ENCODE measurements around the gene AVPR1A.
"Not testable (repeated sequence)": the region's sequence is repeated elsewhere in the genome, so short reads cannot be mapped to it uniquely, and the experiment has no call there.

The AVPR1A gene

DNA sequence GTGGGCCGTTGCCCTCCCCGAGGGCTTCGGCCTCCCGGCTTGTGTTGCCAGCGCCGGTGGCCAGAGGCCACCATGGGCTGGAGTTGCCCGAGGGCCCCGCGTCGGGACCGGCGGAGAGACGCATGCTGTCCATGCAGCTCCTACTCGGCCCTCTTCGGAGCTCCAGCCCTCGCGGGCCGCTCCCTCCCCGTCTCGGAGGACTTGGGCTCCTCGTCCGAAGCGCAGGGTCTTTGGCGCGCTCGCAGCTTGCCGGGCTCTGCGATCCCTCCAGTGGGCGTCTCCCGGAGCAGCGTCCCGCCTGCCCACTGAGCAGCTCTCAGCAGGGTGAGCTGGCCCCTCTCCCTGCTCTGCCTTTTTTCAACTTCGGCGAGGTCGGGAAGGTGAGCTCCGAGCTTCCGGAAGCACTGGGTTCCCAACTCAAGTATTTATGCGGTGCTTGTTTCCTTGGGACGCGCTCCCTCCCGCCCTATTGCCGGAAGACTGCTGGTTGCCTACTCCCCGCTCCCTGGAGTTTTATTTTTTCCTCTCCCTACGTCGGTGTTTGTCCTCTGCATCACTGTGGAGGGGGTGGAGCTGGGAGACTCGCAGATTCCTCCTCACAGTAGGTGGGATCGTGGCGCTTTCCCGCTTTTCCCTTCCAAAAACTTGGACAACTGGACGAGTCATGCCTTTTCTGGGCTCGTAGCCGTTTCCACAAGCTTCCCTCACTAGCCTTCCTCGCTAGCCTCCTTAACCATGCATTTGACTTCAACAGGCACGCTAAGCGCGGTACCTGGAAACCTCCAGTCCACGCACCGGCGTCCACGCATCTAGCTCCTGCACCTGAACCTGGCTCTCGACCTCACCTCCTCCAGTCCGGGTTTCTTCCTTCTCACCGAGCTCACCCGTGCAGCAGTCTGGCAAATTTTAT, at the start of gene AVPR1A:
Gene AVPR1A (minus strand): TSS at position 489 of the 910 bp plus-strand sequence. CDS start 365 bp downstream, at position 124.
- no peak for DNase-seq (ENCODE audit: low read depth)

DNA sequence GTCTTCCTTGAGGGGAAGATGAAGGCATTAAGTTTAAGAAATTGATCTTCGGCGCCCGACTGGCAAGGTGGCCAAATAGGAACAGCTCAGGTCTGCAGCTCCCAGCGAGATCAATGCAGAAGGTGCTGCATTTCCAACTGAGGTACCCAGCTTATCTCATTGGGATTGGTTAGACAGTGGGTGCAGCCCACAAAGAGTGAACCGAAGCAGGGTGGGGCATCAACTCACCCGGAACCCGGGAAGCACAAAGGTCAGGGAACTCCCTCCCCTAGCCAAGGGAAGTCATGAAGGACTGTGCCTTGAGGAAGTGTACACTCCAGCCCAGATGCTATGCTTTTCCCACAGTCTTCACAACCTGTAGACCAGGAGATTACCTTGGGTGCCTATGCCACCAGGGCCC, 45.2 kb upstream of the AVPR1A start:
- no peak for DNase-seq (ENCODE audit: low read depth)

DNA sequence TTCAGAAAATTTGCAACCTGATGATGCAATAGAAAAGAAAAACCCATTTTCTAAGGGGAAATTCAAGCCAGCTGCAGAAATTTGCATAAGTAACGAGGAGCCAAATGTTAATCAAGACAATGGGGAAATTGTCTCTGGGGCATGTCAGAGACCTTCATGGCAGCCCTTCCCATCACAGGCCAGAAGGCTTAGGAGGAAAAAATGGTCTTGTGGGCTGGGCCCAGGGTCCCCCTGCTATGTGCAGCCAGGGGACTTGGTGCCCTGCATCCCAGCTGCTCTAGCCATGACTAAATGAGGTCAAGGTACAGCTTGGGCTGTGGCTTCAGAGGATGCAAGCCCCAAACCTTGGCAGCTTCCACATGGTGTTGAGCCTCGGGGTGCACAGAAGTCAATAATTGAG, 28.2 kb upstream of the AVPR1A start:
- no peak for DNase-seq (ENCODE audit: low read depth)

DNA sequence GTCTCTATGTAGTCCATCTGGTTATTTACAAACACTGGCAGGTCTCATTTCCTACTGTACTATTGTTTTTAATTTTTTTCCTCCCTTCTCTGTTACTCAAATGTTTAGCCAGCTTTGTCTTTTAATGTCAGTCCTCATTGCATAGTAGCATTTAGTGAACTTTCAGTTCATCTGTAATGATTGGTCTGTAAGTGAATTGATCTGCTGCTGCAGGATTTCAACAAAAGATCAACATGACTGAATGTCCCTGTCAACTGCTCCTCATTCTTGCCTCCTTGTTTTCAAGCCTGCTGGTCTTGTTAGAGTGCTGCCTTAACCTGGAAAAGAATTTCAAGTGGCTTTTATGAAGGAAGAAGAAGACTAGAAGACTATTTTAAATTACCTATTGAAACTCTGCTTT, 19.3 kb upstream of the AVPR1A start:
- DNase-seq (ENCODE audit: low read depth), result no peak

DNA sequence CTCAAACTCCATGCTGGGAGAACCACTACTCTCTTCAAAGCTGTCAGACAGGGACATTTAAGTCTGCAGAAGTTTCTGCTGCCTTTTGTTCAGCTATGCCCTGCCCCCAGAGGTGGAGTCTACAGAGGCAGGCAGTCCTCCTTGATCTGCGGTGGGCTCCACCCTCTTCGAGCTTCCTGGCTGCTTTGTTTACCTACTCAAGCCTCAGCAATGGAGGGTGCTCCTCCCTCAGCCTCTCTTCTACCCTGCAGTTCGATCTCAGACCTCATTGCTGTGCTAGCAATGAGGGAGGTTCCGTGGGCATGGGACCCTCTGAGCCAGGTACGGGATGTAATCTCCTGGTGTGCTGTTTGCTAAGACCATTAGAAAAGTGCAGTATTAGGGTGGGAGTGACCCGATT, 16.7 kb upstream of the AVPR1A start:
- not testable (repeated sequence) for DNase-seq (ENCODE audit: low read depth)

DNA sequence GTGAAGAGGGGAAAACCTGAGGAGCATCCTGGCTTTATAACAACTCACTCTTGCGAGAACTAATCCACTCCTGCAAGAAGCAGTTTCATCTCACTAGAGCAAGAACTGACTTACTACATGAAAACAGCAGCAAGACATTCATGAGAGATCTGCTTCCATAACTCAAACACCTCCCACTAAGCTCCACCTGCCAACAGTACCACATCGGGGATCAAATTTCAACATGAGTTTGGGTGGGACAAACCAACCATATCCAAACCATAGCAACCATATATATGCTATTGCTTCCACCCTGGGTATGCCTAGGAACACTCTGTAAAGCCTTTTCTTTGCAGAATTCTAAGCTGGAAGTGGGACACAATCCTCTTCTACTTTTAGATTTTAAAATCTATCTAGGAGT, 13.9 kb upstream of the AVPR1A start:
- DNase-seq (ENCODE audit: low read depth), result no peak

DNA sequence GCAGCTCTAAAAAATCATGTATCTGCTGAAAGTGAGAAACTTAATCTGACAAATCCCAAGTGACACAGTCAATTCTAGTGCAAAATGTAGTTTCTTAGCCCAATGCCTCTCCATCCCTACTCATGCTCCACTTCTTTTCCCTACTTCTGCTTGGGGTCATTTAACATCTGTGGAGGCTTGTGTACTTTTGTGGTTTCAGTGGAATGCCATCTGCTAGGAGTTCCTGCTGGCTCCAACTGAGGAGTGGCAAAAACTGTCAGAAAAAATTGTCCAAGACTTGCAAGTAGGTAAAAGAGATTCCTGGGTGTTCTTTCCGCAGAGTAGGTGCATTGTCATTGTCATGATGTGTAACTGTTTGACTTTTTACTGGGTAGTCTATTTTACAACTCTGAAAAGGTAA, 12.5 kb upstream of the AVPR1A start:
- no peak for DNase-seq (ENCODE audit: low read depth)

DNA sequence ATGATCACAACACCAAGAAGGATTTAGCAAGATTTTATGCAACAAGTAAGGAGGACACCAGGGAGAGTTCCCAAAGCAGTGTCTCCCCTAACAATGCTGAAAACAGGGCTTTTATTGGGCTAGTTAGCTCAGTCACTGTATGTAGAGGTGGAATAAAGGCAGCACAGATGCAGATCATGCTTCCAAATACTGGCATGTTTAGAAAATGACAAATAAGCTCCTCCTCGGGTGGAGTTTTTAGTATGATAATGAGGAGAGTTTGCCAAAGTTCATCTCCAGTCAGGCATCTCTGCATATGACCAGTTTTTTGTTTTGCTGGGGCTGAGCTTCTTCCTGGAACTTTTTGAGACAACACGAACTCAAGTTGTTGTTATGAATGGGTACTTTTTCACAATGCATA, 4.4 kb upstream of the AVPR1A start:
- DNase-seq (ENCODE audit: low read depth), result no peak

DNA sequence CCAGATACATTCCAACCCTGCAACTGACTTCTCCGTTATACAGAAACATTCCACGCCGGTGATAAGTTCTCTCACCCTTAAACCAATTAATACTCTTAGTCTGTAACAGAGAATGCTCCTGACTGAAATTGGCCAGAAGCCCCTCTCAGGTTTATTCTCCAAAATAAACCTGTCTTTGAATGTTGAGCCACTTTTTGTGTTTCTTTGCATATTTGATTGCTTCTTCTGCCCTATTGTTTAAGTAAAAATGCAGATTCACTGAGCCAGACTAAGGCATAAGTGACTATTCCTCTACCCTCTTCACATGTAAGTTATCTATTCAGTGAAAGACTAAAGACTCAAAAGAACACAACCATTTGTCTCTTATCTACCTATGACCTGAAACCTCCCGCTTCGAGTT, 3.6 kb upstream of the AVPR1A start:
- no peak for DNase-seq (ENCODE audit: low read depth)

DNA sequence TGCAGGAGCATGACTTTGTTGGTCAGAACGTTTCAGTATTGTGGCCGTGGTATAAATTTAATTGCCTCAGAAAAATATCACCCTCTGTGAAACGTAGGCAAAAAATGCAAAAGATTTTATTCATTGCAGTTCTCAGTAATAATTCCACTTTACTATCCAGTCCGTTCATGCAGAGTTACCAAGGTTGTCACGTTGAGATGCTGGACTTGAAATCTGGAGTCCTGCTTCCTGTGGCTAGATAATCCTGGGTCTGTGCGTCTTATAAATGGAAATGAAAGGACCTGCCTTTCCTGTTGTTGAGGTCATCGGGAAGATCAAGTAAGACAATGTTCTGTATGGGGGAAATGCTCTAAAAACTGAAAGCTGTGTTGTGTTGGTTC, 1.3 kb upstream of the AVPR1A start:
- DNase-seq (ENCODE audit: low read depth), result no peak

DNA sequence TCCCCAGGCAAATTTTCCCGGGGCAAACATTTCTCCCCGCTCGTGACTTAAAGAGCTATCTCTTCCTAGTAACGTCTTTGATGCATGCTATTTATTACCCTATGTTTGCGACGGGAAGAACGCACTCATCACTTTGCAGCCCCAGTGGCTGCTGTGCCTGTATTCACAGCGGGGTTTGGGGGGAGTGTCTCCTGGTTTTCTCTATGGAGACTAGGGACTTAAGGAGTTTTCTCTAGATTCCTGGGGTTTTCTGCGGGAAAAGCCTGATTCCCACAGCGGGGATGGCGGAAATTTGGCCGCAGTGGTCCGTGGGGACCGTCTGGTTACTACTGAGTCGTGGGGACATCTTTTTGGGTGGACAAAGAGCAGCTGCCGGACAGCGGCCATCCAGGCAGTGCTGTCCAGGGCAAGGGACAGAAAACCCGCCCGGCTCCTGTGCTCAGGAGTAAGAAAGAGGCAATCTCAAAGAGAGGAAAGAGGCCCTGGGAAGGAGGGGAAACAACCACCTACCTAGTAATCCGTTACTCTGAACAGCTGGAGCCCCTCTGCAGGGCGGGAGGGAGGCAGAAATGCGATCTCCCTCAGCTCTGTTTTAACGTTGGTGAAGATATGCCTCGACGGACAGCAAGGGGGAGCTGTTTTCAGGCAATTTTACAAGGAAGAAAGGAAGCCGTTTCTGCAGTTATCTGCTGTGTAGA, 771 bp upstream of the AVPR1A start:
- no peak for DNase-seq (ENCODE audit: low read depth)

DNA sequence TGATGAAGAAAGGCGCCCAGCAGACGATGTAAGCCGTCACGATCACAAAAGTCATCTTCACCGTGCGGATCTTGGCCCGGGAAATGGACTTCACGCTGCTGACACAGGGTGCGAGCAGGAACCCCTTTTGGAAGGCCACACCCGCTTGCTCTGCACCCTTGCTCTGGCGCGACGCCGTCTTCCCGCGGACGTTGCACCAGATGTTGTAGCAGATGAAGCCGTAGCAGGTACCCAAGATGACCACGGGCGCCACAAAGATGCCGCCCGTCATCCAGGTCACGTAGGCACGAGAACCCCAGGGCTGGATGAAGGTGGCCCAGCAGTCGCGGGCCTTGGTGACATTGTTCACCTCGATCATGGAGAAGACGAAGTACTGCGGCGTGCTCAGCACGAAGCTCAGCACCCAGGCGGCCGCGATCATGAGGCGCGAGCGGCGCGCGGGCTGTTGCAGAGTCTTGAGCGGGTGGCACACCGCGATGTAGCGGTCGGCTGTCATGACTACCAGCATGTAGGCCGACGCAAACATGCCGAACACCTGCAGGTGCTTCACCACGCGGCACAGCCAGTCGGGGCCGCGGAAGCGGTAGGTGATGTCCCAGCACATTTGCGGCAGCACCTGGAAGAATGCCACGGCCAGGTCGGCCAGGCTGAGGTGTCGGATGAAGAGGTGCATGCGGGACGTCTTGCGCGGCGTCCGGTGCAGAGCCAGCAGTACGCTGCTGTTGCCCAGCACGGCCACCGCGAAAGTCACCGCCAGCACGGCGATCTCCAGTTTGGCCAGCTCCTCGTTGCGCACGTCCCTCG, 890 bp downstream of the AVPR1A start:
- DNase-seq (ENCODE audit: low read depth), result no peak

DNA sequence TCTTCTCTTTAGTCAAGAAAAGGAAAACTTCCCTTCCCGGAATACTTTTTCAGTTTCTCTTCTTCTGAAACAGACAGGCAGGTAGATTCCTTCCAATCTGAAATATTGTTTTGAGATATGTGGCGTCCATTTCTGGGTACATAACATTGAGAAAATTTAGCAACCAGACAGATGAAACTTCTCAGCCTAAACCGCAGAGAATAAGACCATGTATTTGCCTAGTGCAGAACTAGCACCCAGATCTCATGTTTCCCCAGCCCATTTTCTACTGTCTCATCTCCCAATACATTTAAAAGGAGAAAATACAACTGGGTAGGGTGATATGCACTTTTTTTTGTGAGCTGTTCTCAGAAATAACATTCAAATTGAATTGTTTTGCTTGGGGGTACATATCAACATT, 6.4 kb downstream of the AVPR1A start:
- DNase-seq (ENCODE audit: low read depth), result no peak

DNA sequence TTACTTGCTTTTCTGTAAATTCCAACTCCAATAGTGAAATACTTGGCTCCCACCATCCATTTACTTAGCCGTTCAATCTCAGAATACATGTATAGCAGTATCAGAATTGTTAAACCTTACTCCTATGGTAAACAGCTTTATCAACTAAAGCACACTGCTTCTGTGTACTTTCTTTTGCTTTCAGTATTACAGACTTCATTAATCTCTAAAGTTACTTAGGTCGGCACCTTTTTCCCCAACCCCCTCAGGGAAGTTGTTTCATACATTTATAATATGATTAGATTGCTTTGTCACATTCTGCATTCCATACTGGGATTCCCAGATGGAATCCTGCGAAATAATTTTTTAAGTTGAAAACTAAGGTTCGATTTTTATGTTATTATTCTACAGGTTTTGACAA, 12.5 kb downstream of the AVPR1A start:
- DNase-seq (ENCODE audit: low read depth), result no peak

DNA sequence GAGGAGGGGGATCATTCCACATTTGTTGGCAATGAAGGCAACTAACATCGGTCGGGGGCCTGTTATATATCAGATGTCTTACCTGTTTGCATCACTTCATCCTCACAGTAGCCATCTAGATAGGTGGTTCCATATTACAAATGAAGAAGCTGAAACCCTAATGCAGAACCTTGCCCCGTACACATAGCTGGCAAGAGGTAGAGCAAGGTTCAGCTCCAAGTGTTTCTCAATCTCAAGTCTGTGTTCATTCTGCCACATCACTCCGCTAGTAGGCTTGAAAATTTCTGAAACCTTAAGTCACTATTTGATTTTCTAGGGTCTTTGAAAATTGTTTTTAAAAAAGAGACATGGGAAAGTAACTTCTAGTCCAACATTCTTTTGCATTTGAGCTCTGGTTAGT, 17.0 kb downstream of the AVPR1A start:
- DNase-seq (ENCODE audit: low read depth), result no peak

DNA sequence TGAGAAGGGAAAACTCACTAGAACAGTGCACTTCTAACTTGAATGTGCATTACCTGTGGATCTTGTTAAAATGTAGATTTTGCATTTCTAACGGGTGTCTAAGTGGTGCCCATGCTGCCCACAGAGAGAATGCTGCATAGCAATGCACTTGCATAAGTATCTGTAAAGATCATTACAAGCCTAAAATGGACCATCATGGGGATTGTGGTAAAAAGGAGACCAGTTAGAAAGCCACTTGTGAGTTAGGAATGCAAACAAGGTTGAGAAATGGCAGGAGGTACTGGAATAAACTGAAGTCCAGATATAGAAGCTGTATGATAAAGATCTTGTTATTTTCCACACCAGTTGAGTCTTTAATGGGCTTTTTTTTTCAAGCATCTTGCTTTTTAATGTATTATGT, 18.8 kb downstream of the AVPR1A start:
- DNase-seq (ENCODE audit: low read depth), result no peak

DNA sequence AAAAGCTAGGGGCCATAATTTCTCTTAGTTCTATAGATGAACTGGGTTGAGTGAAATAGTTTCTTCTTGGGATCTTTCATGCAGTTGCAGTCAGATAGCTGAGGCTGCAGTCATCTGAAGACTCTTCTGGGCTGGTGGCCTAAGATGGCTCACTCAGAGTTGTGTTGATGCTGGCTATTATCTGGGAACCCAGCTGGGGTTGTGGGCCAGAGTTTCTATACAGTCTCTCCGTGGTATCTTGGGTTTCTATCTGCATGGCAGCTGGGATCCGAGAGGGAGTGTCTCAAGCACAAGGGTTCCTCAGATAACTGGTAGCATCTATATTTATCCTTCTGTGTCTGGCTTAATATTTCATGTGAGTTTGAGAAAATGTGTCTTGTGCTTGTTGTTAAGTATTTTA, 21.1 kb downstream of the AVPR1A start:
- no peak for DNase-seq (ENCODE audit: low read depth)

DNA sequence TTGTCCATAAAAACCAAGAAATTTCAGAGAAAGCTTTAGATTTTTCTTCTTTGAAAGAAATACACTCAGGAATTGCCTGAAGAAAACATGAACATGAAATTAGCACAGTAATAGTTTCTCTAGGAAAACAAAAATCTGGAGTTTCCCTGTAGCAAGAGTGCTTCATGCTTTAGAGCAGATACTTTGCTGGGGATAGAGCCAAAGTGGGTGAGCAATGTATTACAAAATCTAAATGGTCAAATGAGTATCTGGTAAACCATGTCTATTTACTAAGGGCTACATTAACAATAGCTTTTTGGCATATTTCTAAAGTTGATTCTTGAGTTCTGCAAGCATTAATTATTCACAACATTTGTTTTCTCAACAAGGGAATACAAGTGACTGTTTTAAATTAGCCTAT, 26.2 kb downstream of the AVPR1A start:
- no peak for DNase-seq (ENCODE audit: low read depth)

DNA sequence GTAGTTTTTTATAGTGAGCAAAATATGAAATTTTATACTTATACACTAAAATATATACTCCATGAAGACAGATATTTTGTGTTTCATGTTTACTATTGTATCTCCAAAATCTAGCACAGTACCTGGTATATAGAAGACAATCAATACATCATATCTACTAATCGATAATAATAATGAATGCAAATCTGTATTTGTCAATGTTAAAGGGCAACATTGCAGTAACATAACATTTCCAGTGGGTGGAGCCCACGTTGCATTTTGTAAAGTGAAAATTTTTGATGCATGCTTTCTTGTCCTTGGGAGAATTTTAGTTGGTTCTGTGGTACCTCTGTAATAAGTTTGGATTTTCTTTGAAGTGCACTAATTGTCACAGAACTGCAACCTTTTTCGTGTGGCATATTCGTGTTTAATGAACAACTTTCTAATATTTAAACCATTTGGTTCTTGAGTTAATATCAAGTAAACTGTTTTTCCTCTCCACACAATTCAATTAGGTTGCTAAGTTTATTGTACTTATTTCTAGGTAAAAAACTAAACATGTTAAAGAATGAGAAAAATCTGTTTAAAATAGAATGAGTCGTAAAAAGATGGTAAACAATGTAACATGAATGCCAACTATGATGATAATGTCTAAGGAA, 47.4 kb downstream of the AVPR1A start:
- no peak for DNase-seq (ENCODE audit: low read depth)

DNA sequence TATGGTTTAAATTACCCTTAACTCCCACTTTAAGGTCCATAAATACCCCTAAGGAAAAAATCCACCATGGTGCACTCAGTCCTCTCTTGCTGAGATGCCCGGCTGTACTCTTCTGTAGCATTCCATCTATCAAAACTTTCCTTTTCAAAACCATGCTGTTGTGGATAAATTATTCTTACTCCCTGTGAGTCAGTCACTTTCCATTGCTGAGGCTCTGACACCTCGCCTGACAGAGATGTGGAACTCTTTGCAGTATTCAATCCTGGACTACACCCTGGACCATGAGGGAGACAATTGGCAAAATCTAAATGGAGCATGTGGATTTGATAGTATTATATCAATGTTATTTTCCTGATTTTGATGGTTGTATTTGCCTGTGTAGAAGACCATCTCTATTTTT, 49.1 kb downstream of the AVPR1A start:
- DNase-seq (ENCODE audit: low read depth), result no peak

DNA sequence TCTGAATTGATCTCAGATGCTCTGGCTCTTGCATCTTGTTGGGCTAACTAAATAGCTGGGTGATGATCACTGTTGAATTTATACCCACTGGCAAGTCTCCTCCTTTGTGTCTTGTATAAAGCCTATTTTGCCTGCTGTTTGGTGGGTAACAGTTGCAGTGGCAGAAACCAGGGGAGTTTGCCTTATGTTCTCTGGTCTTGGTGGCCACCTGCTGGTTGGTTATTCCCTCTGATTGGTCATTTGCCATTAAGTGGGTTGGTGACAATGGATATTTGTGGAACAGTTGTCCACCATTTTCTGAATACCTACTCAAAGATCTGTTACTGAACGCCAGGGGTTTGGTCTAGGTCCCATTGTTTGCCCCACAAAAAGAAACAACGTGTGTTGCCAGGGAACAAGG, 52.1 kb downstream of the AVPR1A start:
- DNase-seq (ENCODE audit: low read depth), result no peak

DNA sequence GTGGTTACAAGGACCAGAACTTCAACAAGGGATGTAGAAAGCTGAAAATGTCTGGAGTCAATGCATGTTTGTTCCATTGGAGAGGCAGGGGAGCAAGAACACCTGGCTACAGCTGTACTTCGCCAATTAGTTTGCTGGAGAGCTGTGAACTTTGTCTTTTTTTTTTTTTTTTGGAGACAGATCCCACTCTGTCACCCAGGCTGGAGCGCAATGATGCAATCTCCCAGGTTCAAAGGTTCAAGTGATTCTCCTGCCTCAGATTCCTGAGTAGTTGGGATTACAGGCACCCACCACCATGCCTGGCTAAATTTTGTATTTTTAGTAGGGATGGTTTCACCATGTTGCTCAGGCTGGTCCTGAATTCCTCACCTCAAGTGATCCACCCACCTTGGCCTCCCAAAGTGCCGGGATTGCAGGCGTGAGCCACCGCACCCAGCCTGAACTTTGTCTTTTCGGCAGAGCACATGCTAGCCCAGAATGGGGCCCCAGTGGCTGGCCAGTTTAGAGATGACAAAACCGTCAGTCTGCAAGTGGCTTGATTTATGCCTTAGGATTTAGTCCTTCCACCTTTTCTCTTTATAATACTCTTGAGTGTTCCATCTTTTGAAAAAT, 55.5 kb downstream of the AVPR1A start:
- no peak for DNase-seq (ENCODE audit: low read depth)
